ENCODE results near the gene MICAL2. TPM values are rescaled to one million over a fixed set of nuclear protein-coding genes. Genes with fewer than 3 reads are reported as not detected.

MICAL2 gene
- total and polyA plus RNA-seq, 2 of the 8 experiments (the other 6 are each of a cell fraction or from before 2014, with no cell fraction given) = 1.3 to 4.1 TPM

DNA sequence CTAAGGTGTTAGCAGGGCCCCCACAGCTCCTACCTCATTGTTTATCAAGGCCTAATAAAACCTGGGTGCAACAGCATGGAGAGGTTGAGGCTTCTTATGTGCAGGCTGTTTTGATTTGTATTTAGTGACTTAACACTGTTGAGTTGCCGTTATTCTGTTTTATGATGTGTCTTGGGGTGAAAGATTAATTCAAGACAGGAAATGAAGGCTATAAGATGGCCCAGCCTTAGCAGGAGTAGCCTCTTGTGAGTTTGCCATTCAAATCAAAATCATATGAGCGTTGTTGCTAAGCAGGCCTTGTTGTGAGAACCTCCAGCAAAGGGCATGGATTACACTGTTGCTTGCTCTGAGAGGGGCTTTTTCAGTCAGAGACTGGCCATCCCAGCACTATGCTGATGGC is 31.8 kb downstream of the MICAL2 start:
- H2BK15ac ChIP-seq (ENCODE audit: low read length) = no peak overlapping the region
- H3K4me1 ChIP-seq (replicated peaks in 1 of 4; ENCODE audit: control insufficient read depth in 3 of 4, insufficient read depth in 4 of 4, low read length in 3 of 4) = peaks cover 0 to 3% (median 1%) of the 10 kb centered on the region in 4 experiments; a peak in 2 of 7 replicates
- no peak overlapping the region for H3K4me2 ChIP-seq (ENCODE audit: insufficient read depth in 1 of 2, low read depth in 2 of 2, low read length in 2 of 2)
- H3K79me2 ChIP-seq (ENCODE audit: control insufficient read depth in 1 of 2, insufficient read depth in 2 of 2, low read length in 2 of 2) = no peaks in the 10 kb centered on the region
- ChIA-PET CTCF (ENCODE audit: partially characterized antibody) (interaction anchor here (0.7 to 1.6 kb wide), 2 partner anchors 9 to 94 kb away, joined by 4 read pairs; no protein-coding TSS in a partner anchor), POLR2A (ENCODE audit: partially characterized antibody) (no interaction called here)
- no peak overlapping the region for H3K4me3 ChIP-seq (ENCODE audit: extremely low read depth in 1 of 4, insufficient read depth in 2 of 4, low read depth in 3 of 4, low read length in 4 of 4)
- no peaks in the 10 kb centered on the region for H3K27me3 ChIP-seq (replicated peaks in 1 of 4; ENCODE audit: control insufficient read depth in 3 of 4, extremely low read depth in 1 of 4, insufficient read depth in 3 of 4, low read length in 3 of 4)
- H4K91ac ChIP-seq (replicated peaks; ENCODE audit: insufficient read length, low read length) = no peak overlapping the region
- H4K5ac ChIP-seq (ENCODE audit: insufficient read length, low read depth, low read length) = no peak overlapping the region
- no peaks in the 10 kb centered on the region for H3K9me3 ChIP-seq (ENCODE audit: insufficient read depth in 2 of 2, low read depth in 1 of 2, low read length in 1 of 2)
- H2BK120ac ChIP-seq (replicated peaks; ENCODE audit: low read depth, low read length) = no peak overlapping the region
- no peak overlapping the region for H3K56ac ChIP-seq (replicated peaks; ENCODE audit: insufficient read length, low read depth, low read length)
- no peak overlapping the region for H3K18ac ChIP-seq (ENCODE audit: extremely low read depth, low read length)
- H3K14ac ChIP-seq (ENCODE audit: insufficient read length) = no peak overlapping the region
- no peak overlapping the region for H2BK20ac ChIP-seq (ENCODE audit: low read length)
- no peak overlapping the region for H3K23ac ChIP-seq (ENCODE audit: insufficient read length)
- no peaks in the 10 kb centered on the region for H3K23me2 ChIP-seq (ENCODE audit: low read depth, low read length)
- no peaks in the 10 kb centered on the region for H3K36me3 ChIP-seq (ENCODE audit: control insufficient read depth in 2 of 4, insufficient read depth in 4 of 4, low read length in 3 of 4)
- no peak overlapping the region for H4K8ac ChIP-seq (ENCODE audit: extremely low read depth, insufficient read depth, low read length)
- no peak overlapping the region for H2BK12ac ChIP-seq (ENCODE audit: low read depth, low read length)
- H2AFZ ChIP-seq (ENCODE audit: low read length) = no peak overlapping the region
- DNase-seq (ENCODE audit: low read depth in 1 of 2, low spot score in 2 of 2) (no peak), FAIRE-seq (no peak)
- H3K9ac ChIP-seq (replicated peaks in 1 of 4; ENCODE audit: extremely low read depth in 1 of 4, low read depth in 3 of 4, low read length in 3 of 4) = no peak overlapping the region
- H3K27ac ChIP-seq (ENCODE audit: low read depth, low read length) = no peak overlapping the region
- H2AK5ac ChIP-seq (ENCODE audit: low read depth, low read length) = no peak overlapping the region
- 85% methylated on average over 2 of the region's 2 CpGs; no CpG with 5 or more reads in 1 of the 2 experiments for WGBS, 2 experiments (ENCODE audit: extremely low coverage in 1 of 2, insufficient coverage in 1 of 2, insufficient read length in 1 of 2, insufficient replicate concordance in 2 of 2, low coverage in 1 of 2, low lambda C conversion rate in 2 of 2, missing lambda C conversion rate in 1 of 2)
- H4K20me1 ChIP-seq (replicated peaks in 1 of 2; ENCODE audit: control insufficient read depth in 1 of 2, insufficient read depth in 2 of 2, low read length in 2 of 2) = no peaks in the 10 kb centered on the region
- no peaks in the 10 kb centered on the region for H3K79me1 ChIP-seq (ENCODE audit: low read depth, low read length)
- H2BK5ac ChIP-seq (ENCODE audit: low read depth, low read length) = no peak overlapping the region
- H3K4ac ChIP-seq (replicated peaks; ENCODE audit: insufficient read length, low read depth, low read length) = no peak overlapping the region
- no peak for TF ChIP-seq CHD1 (IDR thresholded peaks at IDR 0.05; ENCODE audit: low read depth, low read length)
- no peak for TF ChIP-seq GTF2F1 (IDR thresholded peaks at IDR 0.05; ENCODE audit: borderline replicate concordance, low read depth, low read length)
- TF ChIP-seq KDM5A (IDR thresholded peaks at IDR 0.05; ENCODE audit: low read length) = no peak
- TF ChIP-seq POU5F1 (IDR thresholded peaks at IDR 0.05; ENCODE audit: low read depth, low read length) = no peak
- TF ChIP-seq TCF12 (IDR thresholded peaks at IDR 0.05; ENCODE audit: low read depth, low read length) = no peak
- TF ChIP-seq EGR1 (IDR thresholded peaks at IDR 0.05; ENCODE audit: borderline replicate concordance, low read depth, low read length) = no peak
- no peak for TF ChIP-seq SUZ12 (IDR thresholded peaks at IDR 0.05; ENCODE audit: low read length)
- no peak for TF ChIP-seq EP300 (IDR thresholded peaks at IDR 0.05; ENCODE audit: borderline replicate concordance in 1 of 2, low read depth in 2 of 2, low read length in 2 of 2)
- no peak for TF ChIP-seq CTBP2 (IDR thresholded peaks at IDR 0.05; ENCODE audit: borderline replicate concordance, insufficient read depth, insufficient read length, low read length)
- no peak for TF ChIP-seq SP1 (IDR thresholded peaks at IDR 0.05; ENCODE audit: low read depth, low read length)
- TF ChIP-seq KDM4A (IDR thresholded peaks at IDR 0.05; ENCODE audit: low read depth, low read length, severe bottlenecking) = no peak

Data from H1 (cell line).